ENCODE results near the gene KRT13. TPM values are rescaled to one million over a fixed set of nuclear protein-coding genes. Genes with fewer than 3 reads are reported as not detected.

KRT13 gene
- total RNA-seq, 1 experiment from 2014 or later: not detected

DNA sequence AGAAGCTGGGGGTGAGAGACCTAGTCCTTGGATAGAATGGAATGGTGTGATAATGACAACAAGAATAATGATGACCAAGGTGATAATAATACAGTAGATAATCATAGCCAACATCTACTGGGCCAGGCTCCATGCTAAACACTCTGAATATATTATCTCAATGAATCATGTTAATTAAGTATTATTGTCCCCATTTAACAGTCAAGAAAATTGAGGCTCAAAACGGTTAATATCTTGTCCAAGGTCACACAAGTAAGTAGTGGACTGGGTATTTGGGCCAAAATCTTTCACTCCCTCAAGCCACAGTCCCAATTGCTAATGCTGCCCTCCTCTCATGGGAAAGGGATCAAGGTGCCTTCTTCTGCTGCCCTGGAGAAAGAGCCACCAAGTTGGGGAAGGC, 26.6 kb upstream of the KRT13 start:
- Histone ChIP-seq H3K4me1 (replicated peaks) (peaks cover 22% of the 10 kb centered on the region), H3K36me3 (no peaks in the 10 kb centered on the region), H3K27ac (no peak overlapping the region), H3K4me3 (no peak overlapping the region), H3K9me3 (replicated peaks) (no peaks in the 10 kb centered on the region), H3K27me3 (replicated peaks) (no peaks in the 10 kb centered on the region)
- no peak for DNase-seq (ENCODE audit: low read depth in 1 of 2, low spot score in 2 of 2)

DNA sequence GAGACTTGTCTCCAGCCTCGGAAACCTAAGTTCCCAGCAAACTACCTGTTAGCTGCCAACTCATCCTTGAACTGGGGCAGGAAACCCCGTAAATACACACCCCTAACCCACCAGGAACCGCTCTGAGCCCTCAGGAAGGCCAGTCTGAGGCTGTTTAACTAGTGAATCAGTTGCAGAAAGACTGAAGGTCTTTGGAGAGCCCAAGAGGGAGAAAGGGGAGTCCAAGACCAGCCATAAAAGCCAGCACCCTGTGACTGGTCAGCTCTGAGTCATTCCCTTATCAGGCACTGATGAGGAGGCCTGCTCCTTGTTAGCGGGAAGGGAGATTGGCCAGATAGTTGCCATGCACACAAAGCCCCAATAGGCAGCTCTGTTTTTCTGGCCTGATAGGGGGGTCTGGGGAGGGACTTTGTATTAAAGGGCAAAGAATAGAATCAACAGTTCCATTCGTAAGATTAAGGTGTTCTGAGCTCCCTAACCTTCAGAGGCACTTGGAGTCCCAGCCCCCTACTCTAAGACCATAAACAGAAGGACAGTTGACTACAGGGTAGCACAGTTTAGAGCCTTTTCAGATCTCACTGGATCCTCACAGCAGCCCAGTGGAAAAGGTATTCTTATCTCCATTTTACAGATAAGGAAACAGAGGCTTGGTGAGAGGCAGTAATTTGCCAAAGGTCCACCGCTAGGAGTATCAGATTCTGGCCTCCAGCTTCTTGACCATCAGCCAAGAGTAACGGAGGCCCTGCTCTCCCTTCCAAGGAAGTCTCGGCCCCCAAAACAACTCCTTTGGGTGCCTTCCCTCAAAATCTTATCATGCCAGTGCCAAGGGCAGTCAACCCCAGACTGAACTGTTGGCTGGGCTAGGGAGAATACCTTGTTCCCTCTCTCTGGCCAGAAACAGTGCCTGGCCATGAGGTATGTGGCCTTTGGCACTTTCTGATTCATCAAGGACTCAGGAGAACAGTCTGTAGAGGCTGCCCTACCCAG, 24.9 kb upstream of the KRT13 start:
- Histone ChIP-seq H3K27ac (peak overlapping the region; percentile 28), H3K9me3 (replicated peaks) (no peaks in the 10 kb centered on the region), H3K27me3 (replicated peaks) (no peaks in the 10 kb centered on the region), H3K36me3 (no peaks in the 10 kb centered on the region), H3K4me3 (no peak overlapping the region), H3K4me1 (replicated peaks) (peaks cover 22% of the 10 kb centered on the region)
- DNase-seq (ENCODE audit: low read depth in 1 of 2, low spot score in 2 of 2): peak; percentile 65 to 80

DNA sequence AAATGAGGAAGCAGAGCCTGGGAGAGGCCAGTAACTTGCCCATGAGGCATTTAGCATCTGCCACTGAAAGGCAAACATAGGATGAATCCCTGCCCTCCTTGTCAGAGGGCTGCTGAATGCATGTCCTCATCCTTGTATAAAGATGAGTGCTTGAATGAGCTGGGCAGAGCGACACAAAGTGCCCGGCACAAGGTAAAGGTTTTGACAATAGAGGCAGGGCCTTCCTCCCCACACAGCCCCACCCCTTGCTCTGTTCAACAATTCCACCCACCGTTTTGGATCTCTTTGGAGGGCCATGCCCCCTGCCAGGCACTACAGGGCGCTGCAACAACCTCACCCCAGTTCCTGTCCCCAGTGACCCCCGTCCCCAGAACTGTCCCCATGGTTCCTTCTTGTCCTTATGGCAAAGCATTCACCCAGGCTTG, 24.1 kb upstream of the KRT13 start:
- Histone ChIP-seq H3K27ac (peak overlapping the region; percentile 28; the same call in 1 of the 2 replicates), H3K4me3 (no peak overlapping the region)
- no peak for DNase-seq (ENCODE audit: low read depth in 1 of 2, low spot score in 2 of 2)

DNA sequence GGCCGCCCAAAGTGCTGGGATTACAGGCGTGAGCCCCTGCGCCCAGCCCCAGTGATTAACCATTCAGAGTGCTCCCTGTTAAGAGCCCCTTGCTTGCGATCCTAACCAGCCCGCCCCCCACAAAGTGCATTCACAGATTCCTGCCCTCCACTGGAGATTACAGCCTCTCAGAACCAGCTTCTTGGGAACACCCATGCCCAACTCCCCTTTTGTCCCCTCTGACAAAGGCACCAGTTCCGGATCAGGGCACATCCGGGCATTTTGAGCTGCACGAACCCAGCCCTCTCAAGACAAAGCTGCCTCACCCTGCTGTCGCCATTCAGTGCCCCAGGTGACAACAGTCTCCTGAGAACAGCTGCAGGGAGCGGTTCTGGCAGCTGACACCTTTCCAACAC, 23.5 kb upstream of the KRT13 start:
- no peak overlapping the region for H3K4me3 ChIP-seq
- no peak for DNase-seq (ENCODE audit: low read depth in 1 of 2, low spot score in 2 of 2)
- peaks cover 22% of the 10 kb centered on the region for H3K4me1 ChIP-seq (replicated peaks)
- H3K27ac ChIP-seq: no peak overlapping the region
- no peaks in the 10 kb centered on the region for H3K36me3 ChIP-seq
- H3K27me3 ChIP-seq (replicated peaks): no peaks in the 10 kb centered on the region
- H3K9me3 ChIP-seq (replicated peaks): no peaks in the 10 kb centered on the region

More for the DNA sequence above, 24.1 kb upstream of the KRT13 start:
- H3K27me3 ChIP-seq (replicated peaks): no peaks in the 10 kb centered on the region
- no peaks in the 10 kb centered on the region for H3K9me3 ChIP-seq (replicated peaks)
- H3K4me1 ChIP-seq (replicated peaks): peaks cover 22% of the 10 kb centered on the region
- no peaks in the 10 kb centered on the region for H3K36me3 ChIP-seq

DNA sequence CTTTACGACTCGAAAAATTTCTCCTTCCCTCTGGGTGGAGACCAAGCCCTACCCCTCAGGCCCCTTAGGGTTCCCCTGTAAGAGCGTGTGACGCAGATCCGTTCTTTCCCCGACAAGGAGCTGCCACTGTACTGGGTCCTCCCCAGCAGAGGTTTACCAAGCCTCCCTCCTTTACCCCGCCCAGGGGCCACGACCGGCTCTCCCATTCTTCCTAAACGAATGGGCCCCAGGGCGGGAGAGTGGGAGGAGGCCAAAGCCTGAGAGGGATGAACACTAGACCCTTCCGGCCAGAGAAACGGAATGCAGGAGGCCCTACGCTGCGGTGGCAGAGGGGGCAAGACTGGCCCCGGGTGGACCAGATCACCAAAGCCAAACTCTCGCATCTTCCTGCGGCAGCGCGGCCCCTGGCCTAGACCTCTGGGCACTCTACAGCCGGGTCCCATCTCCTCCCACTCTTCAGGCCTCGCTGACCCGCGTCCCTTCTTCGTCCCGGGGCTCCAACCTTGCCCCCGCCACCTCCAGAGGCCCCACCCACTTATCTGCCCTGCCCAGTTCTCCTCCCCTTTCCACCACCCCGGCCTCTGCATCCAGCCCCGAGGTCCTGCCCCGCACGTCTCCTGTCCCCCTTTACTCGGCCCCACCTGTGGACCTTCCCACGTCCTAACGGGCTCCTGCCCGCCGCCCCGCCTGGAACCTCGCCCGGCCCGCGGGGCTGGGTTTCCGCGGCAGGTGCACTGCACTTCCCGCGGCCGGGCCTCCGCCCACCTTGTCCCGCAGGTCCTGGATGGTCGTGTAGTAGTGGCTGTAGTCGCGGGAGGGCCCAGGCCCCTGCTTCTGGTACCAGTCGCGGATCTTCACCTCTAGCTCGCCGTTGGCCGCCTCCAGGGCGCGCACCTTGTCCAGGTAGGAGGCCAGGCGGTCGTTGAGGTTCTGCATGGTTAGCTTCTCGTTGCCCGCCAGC, 21.9 kb upstream of the KRT13 start:
- Histone ChIP-seq H3K9me3 (replicated peaks) (no peaks in the 10 kb centered on the region), H3K36me3 (no peaks in the 10 kb centered on the region), H3K4me1 (replicated peaks) (peaks cover 35% of the 10 kb centered on the region), H3K27ac (no peak overlapping the region), H3K4me3 (no peak overlapping the region), H3K27me3 (replicated peaks) (no peaks in the 10 kb centered on the region)
- DNase-seq (ENCODE audit: low read depth in 1 of 2, low spot score in 2 of 2): no peak

DNA sequence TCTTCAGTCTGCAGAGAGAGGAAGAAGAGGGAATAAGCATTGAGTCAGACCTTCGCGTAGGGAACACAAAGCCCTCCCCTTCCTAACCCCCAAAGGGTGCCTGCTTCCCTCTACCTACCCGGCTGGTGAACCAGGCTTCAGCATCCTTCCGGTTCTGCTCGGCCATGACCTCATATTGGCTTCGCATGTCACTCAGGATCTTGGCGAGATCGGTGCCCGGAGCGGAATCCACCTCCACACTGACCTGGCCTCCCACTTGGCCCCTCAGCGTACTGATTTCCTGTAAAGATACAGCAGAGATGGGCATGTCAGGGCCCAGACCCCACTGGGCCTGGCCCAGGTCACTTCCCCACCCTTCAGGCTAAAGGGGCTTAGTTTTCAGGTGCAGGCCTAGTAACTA, 18.8 kb upstream of the KRT13 start:
- DNase-seq (ENCODE audit: low read depth in 1 of 2, low spot score in 2 of 2): no peak
- H3K9me3 ChIP-seq (replicated peaks): no peaks in the 10 kb centered on the region
- H3K27ac ChIP-seq: no peak overlapping the region
- peaks cover 42% of the 10 kb centered on the region for H3K4me1 ChIP-seq (replicated peaks)
- H3K27me3 ChIP-seq (replicated peaks): no peaks in the 10 kb centered on the region
- H3K4me3 ChIP-seq: no peak overlapping the region
- no peaks in the 10 kb centered on the region for H3K36me3 ChIP-seq

DNA sequence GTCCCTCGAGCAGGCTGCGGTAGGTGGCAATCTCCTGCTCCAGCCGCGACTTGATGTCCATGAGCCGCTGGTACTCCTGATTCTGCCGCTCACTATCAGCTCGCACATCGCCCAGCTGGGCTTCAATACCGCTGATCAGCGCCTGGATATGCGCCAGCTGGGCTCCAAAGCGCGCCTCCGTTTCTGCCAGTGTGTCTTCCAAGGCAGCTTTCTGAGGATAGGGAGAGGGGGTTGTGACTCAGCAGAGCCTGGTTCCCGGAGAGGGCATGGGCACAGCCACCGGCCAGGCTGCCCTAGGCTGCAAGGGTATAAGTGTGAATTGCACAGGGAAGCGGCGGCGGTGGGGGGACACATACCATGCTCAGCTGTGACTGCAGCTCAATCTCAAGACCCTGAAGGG, 18.4 kb upstream of the KRT13 start:
- Histone ChIP-seq H3K4me3 (no peak overlapping the region), H3K36me3 (no peaks in the 10 kb centered on the region), H3K27me3 (replicated peaks) (no peaks in the 10 kb centered on the region), H3K27ac (no peak overlapping the region), H3K4me1 (replicated peaks) (peaks cover 41% of the 10 kb centered on the region), H3K9me3 (replicated peaks) (no peaks in the 10 kb centered on the region)
- no peak for DNase-seq (ENCODE audit: low read depth in 1 of 2, low spot score in 2 of 2)

DNA sequence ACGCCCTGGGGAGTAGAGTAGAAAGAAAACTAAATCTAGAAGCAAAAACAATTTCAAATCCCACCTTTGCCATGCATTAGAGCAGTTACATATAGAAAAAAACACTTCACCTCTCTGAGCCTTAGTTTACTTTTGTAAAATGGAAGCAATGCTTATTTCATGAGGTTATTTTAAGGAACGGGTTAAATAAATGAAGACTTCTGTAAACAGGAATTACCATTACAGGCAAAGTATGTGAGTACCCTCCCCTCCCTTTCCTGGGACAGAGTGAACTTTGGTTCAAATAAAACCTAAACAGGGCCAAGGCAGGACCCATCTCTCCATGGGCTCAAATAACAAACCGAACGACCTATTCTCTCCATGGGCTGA, 17.8 kb upstream of the KRT13 start:
- no peak for DNase-seq (ENCODE audit: low read depth in 1 of 2, low spot score in 2 of 2)
- Histone ChIP-seq H3K4me3 (no peak overlapping the region), H3K27me3 (replicated peaks) (no peaks in the 10 kb centered on the region), H3K36me3 (no peaks in the 10 kb centered on the region), H3K27ac (no peak overlapping the region), H3K4me1 (replicated peaks) (peaks cover 41% of the 10 kb centered on the region), H3K9me3 (replicated peaks) (no peaks in the 10 kb centered on the region)

DNA sequence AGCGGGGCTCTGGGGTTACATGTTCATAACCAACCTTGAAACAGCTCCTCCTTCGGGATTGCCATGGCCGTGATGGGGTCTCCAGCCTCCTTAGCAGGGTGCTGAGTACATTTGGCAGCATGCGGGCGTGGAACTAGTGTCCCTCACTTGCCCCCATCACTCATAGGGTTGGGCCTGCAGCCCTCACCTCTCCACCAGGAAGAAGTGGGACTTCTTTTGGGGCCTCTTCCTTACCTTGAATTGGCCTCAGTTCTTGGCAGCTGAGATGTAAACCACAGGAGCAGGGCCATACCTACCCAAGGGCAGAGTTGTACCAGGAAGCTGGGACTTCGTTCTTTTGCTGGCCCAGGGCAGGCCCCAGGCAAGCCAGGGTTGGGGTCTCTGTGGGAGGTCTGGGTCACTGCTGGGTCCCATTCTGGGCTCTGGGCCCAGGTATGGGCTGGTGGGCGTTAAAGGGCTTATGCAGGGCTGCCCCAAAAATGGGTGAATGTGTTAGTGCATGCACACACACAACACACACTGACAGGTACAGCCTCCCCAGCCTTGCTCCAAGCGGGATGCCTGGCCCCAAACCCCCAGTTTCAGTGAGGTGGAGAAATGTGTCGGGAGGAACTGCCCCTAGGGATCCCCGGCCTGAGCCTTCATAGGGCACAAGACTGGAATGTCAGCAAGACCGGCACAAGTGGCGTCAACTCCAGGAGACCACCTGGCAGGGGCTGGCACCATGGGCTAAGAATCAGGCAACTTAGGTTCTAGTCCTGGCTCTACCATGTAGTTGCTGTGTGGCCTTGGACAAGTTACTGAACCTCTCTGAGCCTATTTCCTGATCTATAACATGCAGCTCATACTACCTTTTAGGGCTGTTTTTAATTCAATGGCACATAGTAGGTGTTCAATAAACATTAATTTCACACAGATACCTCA, 17.2 kb upstream of the KRT13 start:
- Histone ChIP-seq H3K27ac (peak overlapping the region; percentile 88), H3K4me3 (no peak overlapping the region), H3K27me3 (replicated peaks) (no peaks in the 10 kb centered on the region), H3K9me3 (replicated peaks) (no peaks in the 10 kb centered on the region), H3K36me3 (no peaks in the 10 kb centered on the region), H3K4me1 (replicated peaks) (peaks cover 41% of the 10 kb centered on the region)
- no peak for DNase-seq (ENCODE audit: low read depth in 1 of 2, low spot score in 2 of 2)

DNA sequence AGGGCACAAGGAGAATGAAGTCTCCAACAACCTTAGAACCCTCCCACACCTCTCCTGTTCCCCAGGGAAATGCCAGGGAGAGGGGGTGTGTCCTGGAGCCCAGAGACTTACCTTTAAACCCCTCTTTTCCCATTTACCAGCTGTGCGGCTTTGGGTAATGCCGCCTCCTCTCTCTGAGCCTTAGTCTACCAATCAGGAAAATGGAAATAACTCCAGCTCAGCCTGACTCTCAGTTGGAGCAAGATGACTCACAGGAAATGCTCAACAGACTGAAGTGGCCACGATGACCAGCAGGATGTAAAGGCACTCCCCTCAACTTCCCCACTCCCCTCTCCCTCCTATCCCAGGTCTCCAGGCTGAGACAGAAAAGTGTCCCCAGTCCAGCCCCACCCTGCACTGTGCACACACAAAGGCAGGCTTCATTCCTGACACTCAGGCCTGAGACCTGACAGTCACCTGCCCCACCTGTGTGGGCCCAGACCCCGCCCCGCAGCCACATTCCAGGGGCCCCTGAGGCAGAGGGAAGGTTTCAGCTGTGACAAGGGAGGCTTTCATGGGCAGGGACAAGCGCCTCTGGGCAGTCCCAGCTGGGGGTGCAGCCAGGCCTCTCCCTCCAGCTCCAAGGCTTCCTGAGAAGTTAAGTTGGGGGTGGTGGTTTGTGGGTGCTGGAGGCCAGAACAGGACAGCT, 16.3 kb upstream of the KRT13 start:
- H3K4me1 ChIP-seq (replicated peaks): peaks cover 41% of the 10 kb centered on the region
- no peak overlapping the region for H3K4me3 ChIP-seq
- H3K27ac ChIP-seq: peak overlapping the region; percentile 88
- no peaks in the 10 kb centered on the region for H3K9me3 ChIP-seq (replicated peaks)
- no peaks in the 10 kb centered on the region for H3K27me3 ChIP-seq (replicated peaks)
- H3K36me3 ChIP-seq: no peaks in the 10 kb centered on the region
- DNase-seq (ENCODE audit: low read depth in 1 of 2, low spot score in 2 of 2): peak; percentile 84 to 85

DNA sequence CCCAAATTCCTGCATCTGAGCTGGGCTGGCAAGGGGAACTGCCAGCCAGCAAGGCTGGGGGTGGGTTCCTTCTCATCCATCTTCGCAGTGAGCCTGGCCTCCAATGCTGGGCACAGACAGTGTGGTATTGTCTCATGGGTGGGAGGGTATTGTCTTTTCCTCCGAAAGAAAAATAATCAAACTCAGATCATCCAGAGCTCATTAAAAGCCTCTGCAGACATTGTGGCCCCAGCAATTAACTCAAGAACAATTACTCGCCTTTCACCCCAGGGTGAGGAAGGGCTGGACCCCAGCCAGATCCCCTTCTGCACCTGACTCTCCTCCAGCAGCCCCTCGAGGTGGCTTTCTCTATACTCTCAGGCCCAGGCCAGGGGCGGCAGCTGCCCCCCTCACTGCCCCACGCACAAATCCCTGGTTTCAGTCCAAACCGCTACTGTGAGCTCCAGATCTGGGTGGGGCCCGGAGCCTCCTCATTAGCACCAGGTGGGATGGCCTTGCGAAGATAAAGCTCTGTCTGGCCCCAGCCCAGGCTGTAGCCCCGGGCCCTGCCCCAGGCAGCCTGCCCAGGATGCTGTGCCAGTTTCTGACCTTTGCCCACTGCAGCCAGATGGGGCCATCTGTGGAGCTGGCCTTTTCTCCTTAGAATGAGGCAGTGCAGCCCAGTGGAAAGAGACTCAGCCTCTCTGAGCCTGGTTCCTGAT, 15.6 kb upstream of the KRT13 start:
- Histone ChIP-seq H3K36me3 (no peaks in the 10 kb centered on the region), H3K4me1 (replicated peaks) (peaks cover 41% of the 10 kb centered on the region), H3K4me3 (no peak overlapping the region), H3K9me3 (replicated peaks) (no peaks in the 10 kb centered on the region), H3K27me3 (replicated peaks) (no peaks in the 10 kb centered on the region), H3K27ac (peak overlapping the region; percentile 88)
- DNase-seq (ENCODE audit: low read depth in 1 of 2, low spot score in 2 of 2): peak; percentile 66 to 80

DNA sequence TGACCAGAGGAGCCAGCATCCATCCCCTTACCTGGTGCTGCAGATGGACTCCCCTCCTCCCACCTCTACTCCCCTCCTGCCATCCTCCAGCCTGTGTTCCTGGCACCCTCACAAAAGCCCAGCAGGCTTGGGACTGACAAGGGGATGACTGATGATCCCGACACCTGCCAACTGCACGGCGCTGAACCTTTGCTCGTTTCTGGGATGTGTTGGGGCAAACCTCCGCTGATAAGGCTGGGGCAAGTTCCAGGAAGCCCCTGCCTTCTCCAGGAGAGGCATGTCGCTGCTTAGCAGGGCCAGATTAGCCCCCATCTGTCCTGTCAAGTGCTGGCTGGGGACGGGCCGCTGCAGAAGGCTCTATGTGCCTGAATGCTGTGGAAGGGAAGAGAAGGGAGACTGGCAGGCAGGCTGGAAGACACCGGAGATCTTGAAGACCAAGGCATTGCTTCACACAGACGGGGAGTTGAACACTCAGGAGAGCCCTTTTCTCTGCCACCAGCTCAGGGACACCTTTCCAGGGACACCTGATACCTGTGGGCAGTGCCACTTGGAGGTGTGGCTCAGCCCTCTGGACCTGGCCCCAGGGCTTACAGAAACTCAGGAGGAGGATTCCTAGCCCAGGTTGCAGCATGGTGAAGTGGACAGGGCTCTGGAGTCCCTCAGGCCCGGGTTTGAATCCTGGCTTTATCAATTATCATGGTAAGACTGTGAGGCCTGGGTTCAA, 14.3 kb upstream of the KRT13 start:
- Histone ChIP-seq H3K27ac (no peak overlapping the region), H3K27me3 (replicated peaks) (no peaks in the 10 kb centered on the region), H3K36me3 (no peaks in the 10 kb centered on the region), H3K9me3 (replicated peaks) (no peaks in the 10 kb centered on the region), H3K4me1 (replicated peaks) (peaks cover 41% of the 10 kb centered on the region), H3K4me3 (no peak overlapping the region)
- DNase-seq (ENCODE audit: low read depth in 1 of 2, low spot score in 2 of 2): no peak
